HuH-7.5 (cell line): ENCODE data around the gene RPRML.
"Not testable (repeated sequence)": the region's sequence is repeated elsewhere in the genome, so short reads cannot be mapped to it uniquely, and the experiment has no call there.

Experiments used
- DNase-seq: peaks from one replicate; pipeline ENCODE4 v3.0.0; 2011; ENCODE audit warnings: low spot score

The RPRML gene

GRCh38 chr17:46979147-46979863, at the start of gene RPRML:
TSS of gene RPRML (minus strand) at chr17:46979253. CDS start at chr17:46979007, 246 bp downstream.
- DNase-seq = peak; percentile 30

GRCh38 chr17:47016966-47017365, 37.9 kb upstream of the RPRML start:
- DNase-seq = not testable (repeated sequence)

GRCh38 chr17:47013341-47013740, 34.3 kb upstream of the RPRML start:
- DNase-seq = no peak

- no peak for DNase-seq
Observed at GRCh38 chr17:47012457-47012856, 33.4 kb upstream of the RPRML start.

- DNase-seq = no peak
Observed at GRCh38 chr17:47009759-47010594, 30.9 kb upstream of the RPRML start.

- no peak for DNase-seq
Observed at GRCh38 chr17:47004906-47005305, 25.9 kb upstream of the RPRML start.

- DNase-seq = not testable (repeated sequence)
Observed at GRCh38 chr17:47003864-47004263, 24.8 kb upstream of the RPRML start.

- no peak for DNase-seq
Observed at GRCh38 chr17:46995841-46996571, 17.0 kb upstream of the RPRML start.

GRCh38 chr17:46994993-46995392, 15.9 kb upstream of the RPRML start:
- no peak for DNase-seq

GRCh38 chr17:46991617-46992016, 12.6 kb upstream of the RPRML start:
- DNase-seq = no peak

- DNase-seq = no peak
Observed at GRCh38 chr17:46989637-46990431, 10.8 kb upstream of the RPRML start.

GRCh38 chr17:46987927-46988326, 8.9 kb upstream of the RPRML start:
- DNase-seq = not testable (repeated sequence)

- no peak for DNase-seq
Observed at GRCh38 chr17:46986366-46986765, 7.3 kb upstream of the RPRML start.

- no peak for DNase-seq
Observed at GRCh38 chr17:46984892-46985291, 5.8 kb upstream of the RPRML start.

GRCh38 chr17:46984341-46984740, 5.3 kb upstream of the RPRML start:
- no peak for DNase-seq

GRCh38 chr17:46983782-46984181, 4.7 kb upstream of the RPRML start:
- DNase-seq = no peak

- DNase-seq = no peak
Observed at GRCh38 chr17:46982577-46982976, 3.5 kb upstream of the RPRML start.

- DNase-seq = no peak
Observed at GRCh38 chr17:46978489-46979146, 435 bp downstream of the RPRML start.

GRCh38 chr17:46977750-46978488, 1.1 kb downstream of the RPRML start:
- DNase-seq = no peak

- DNase-seq = peak; percentile 44
Observed at GRCh38 chr17:46977348-46977747, 1.7 kb downstream of the RPRML start.
